ENCODE measurements around the gene XPR1.

DNA sequence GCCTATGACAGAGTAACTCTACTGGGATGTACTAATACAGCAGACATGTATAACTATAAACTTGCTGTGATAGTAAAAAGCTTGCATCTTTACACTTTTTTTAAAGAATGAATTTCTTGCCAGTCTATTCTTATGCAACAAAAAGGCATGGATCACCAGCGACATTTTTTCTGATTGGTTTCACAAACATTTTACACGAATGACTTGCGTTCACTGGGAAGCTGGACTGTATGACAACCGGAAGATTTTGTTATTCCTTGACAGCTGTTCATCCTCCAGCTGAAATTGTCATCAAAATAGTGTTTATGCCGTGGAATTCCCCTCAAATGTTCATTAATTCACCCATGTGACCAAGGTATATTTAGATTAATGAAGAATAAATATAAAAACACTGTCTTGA lies 131.0 kb downstream of the XPR1 start:
- no peak for TF ChIP-seq REST (IDR thresholded peaks at IDR 0.05; ENCODE audit: insufficient read depth in 1 of 2, low read depth in 2 of 2, low read length in 1 of 2)
- TF ChIP-seq CTCF (IDR thresholded peaks at IDR 0.05), result no peak
- no peak for TF ChIP-seq SIN3A (IDR thresholded peaks at IDR 0.05; ENCODE audit: borderline replicate concordance, insufficient read depth, low read depth, low read length)
- no peak for TF ChIP-seq POLR2AphosphoS5 (IDR thresholded peaks at IDR 0.05; ENCODE audit: low read depth, low read length)
